Ishikawa (cell line): ENCODE results near the gene MMS19.

Experiments
- CEBPB ChIP-seq: IDR thresholded peaks from 2 replicates; pipeline ENCODE4 v1.6.1; 2012
- CREB1 ChIP-seq: IDR thresholded peaks from 2 replicates; pipeline ENCODE4 v1.6.1; 2012; ENCODE audit warnings: low read depth
- EGR1 ChIP-seq: IDR thresholded peaks from 2 replicates; pipeline ENCODE4 v1.6.1; 2012
- EP300 ChIP-seq: IDR thresholded peaks from 2 replicates; pipeline ENCODE4 v1.6.1; 2012; ENCODE audit warnings: borderline replicate concordance
- FOXM1 ChIP-seq: IDR thresholded peaks from 2 replicates; pipeline ENCODE4 v1.6.1; 2012; ENCODE audit warnings: low read depth, borderline replicate concordance
- NFIC ChIP-seq: IDR thresholded peaks from 2 replicates; pipeline ENCODE4 v1.6.1; 2012
- RAD21 ChIP-seq: IDR thresholded peaks from 2 replicates; pipeline ENCODE4 v1.6.1; 2012; ENCODE audit warnings: low read depth
- TAF1 ChIP-seq: IDR thresholded peaks from 2 replicates; pipeline ENCODE4 v1.6.1; 2012; ENCODE audit warnings: low read depth, mild to moderate bottlenecking
- TCF12 ChIP-seq: IDR thresholded peaks from 2 replicates; pipeline ENCODE4 v1.6.1; 2012; ENCODE audit warnings: low read depth
- TEAD4 ChIP-seq: IDR thresholded peaks from 2 replicates; pipeline ENCODE4 v1.6.1; 2012
- YY1 ChIP-seq: IDR thresholded peaks from 2 replicates; pipeline ENCODE4 v1.6.1; 2012; ENCODE audit warnings: low read depth
- ZBTB7A ChIP-seq: IDR thresholded peaks from 2 replicates; pipeline ENCODE4 v1.6.1; 2012; ENCODE audit warnings: low read depth
- TF ChIP-seq, protein P1 (sequence below): IDR thresholded peaks from 2 replicates; pipeline ENCODE4 v1.6.1; 2012
- TF ChIP-seq, protein P2 (sequence below): IDR thresholded peaks from 2 replicates; pipeline ENCODE4 v1.6.1; 2012
- TF ChIP-seq, protein P3 (sequence below): IDR thresholded peaks from 2 replicates; pipeline ENCODE4 v1.6.1; 2012; ENCODE audit warnings: low read depth, mild to moderate bottlenecking

The MMS19 gene

DNA sequence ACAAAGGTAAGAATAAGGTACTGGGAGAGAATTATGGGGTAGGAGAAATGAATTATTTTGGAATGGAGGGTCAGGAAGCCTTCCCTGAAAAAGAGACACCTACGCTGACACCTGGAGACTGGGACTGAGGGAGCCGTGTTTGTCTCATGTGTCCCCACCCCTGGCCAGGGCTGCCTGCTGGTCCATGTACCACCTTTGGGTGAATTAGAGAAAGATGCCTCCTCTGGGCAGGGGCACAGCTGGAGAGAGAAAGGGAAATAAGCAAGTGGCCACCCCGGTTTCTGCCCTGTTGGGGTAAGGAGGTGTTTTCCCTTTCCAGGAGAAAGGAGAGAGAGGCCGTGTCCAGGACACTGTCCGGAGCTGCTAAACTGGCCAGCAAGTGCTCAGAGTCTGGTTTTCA is 22.3 kb upstream of the MMS19 start:
- TF ChIP-seq EP300 (no peak), TCF12 (no peak), ZBTB7A (no peak), TAF1 (no peak)

DNA sequence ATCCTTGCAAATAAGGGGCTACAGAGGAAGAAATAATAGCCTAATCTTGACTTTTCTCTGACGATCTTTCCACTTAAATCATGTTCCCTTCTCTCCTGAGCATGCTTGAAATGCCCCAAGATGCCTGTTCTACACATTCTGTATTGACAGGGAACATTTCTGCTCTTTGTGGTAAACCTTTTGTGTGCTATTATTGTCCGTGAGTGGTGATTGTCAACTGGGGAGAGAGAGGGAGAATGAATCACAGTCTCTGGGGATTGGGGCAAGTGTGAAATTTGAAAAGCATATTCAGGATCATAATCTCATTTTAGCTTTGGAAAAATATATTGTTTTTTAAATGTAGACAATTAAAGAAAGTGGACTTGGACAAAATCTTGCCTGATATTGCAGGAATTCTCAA is 21.1 kb upstream of the MMS19 start:
- TF ChIP-seq YY1 (no peak), FOXM1 (no peak), EP300 (no peak), CEBPB (no peak), RAD21 (no peak), CREB1 (no peak), TEAD4 (no peak), ZBTB7A (no peak), TAF1 (no peak), NFIC (no peak), EGR1 (no peak), TCF12 (no peak)
- TF ChIP-seq, protein P1, sequence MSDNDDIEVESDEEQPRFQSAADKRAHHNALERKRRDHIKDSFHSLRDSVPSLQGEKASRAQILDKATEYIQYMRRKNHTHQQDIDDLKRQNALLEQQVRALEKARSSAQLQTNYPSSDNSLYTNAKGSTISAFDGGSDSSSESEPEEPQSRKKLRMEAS, result no peak
- TF ChIP-seq, protein P2, sequence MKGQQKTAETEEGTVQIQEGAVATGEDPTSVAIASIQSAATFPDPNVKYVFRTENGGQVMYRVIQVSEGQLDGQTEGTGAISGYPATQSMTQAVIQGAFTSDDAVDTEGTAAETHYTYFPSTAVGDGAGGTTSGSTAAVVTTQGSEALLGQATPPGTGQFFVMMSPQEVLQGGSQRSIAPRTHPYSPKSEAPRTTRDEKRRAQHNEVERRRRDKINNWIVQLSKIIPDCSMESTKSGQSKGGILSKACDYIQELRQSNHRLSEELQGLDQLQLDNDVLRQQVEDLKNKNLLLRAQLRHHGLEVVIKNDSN, result no peak
- TF ChIP-seq, protein P3, sequence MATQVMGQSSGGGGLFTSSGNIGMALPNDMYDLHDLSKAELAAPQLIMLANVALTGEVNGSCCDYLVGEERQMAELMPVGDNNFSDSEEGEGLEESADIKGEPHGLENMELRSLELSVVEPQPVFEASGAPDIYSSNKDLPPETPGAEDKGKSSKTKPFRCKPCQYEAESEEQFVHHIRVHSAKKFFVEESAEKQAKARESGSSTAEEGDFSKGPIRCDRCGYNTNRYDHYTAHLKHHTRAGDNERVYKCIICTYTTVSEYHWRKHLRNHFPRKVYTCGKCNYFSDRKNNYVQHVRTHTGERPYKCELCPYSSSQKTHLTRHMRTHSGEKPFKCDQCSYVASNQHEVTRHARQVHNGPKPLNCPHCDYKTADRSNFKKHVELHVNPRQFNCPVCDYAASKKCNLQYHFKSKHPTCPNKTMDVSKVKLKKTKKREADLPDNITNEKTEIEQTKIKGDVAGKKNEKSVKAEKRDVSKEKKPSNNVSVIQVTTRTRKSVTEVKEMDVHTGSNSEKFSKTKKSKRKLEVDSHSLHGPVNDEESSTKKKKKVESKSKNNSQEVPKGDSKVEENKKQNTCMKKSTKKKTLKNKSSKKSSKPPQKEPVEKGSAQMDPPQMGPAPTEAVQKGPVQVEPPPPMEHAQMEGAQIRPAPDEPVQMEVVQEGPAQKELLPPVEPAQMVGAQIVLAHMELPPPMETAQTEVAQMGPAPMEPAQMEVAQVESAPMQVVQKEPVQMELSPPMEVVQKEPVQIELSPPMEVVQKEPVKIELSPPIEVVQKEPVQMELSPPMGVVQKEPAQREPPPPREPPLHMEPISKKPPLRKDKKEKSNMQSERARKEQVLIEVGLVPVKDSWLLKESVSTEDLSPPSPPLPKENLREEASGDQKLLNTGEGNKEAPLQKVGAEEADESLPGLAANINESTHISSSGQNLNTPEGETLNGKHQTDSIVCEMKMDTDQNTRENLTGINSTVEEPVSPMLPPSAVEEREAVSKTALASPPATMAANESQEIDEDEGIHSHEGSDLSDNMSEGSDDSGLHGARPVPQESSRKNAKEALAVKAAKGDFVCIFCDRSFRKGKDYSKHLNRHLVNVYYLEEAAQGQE, result no peak

DNA sequence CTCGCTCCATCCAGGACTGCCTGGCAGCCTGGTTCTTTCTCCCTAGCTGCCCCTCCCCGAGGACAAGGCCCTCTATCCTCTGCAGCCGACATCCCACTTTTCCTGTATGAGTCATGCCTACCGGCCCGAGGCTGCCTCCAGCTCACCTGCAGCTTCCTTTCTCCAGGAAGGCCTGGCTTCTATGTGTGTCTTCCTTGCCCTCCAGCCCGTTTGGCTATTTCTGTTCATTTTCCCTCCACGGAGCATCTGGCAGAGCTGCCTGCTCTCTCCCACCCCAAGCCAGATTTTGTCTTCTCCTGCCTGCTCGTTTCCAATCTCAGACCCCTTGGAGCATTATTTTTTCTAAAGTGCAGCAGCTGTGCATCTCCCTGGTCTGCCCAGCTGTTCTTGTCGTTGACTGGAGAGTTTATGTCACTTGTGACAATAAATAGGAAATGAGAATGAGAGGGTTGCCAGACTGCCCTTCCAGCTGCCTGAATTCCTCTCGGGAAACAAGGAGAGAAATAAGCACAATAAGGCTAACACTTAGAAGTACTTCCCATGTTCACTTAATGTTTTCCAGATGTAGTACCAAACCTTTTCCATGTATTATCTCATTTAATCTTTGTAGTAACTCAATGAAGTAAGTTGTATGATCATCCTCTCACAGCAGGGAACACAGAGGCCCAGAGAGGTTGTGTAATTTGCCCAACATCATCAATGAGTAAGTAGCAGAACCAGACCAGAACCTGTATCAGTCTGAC is 20.2 kb upstream of the MMS19 start:
- TF ChIP-seq CEBPB (no peak), CREB1 (no peak), TCF12 (no peak), EP300 (no peak), NFIC (no peak), YY1 (no peak), EGR1 (no peak), TAF1 (no peak), FOXM1 (no peak), ZBTB7A (no peak), RAD21 (no peak), TEAD4 (no peak)
- TF ChIP-seq, protein P2, result no peak
- TF ChIP-seq, protein P3, result no peak
- TF ChIP-seq, protein P1, result no peak

DNA sequence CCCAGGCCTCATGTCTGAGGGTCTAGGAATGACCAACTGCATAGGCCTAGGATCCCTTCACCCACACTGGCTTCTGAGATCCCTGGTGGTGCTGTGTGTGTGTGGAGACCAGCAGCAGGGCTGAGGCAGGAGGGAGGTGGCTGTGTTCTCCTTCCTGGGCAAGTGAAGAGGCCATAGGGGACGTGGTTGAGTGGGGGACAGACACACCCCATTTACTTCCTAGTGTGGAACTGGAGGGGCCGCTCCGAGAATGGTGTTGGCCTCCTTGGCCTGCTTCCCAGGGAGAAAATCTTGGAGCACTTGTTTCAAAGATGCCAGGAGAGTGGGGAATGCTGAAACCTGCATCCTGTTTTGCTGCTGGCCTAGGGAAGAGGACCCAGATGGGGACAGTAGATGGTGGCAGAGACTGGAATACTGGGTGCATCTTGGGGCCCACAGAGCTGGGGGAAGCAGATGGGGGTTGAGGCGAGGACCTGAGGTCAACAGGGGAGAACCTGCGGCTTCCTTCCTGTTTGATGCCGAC is 19.6 kb upstream of the MMS19 start:
- TF ChIP-seq FOXM1 (no peak), TCF12 (no peak), TEAD4 (no peak), YY1 (no peak), TAF1 (no peak), RAD21 (no peak), ZBTB7A (no peak), CEBPB (no peak), NFIC (no peak), CREB1 (no peak), EGR1 (no peak)
- TF ChIP-seq, protein P1, result no peak
- TF ChIP-seq, protein P2, result no peak
- TF ChIP-seq, protein P3, result no peak
